Heart left ventricle (tissue), 16 donors: Measurements from ENCODE around the gene VILL. TPM values are rescaled to one million over a fixed set of nuclear protein-coding genes. Genes with fewer than 3 reads are reported as not detected.
A peak's percentile ranks its signal among the peaks of the same experiment; 100 is the strongest.

ENCODE experiments used
- ATAC-seq, 4 donors: fragments of 200-7000 bp; cut with Tn5 transposase; one replicate each; pipeline ENCODE4 v1.9.1; 2020 to 2022; ENCODE audit warnings: moderate library complexity in 4 of 4, mild to moderate bottlenecking in 3 of 4, moderate number of reproducible peaks in 1 of 4
- DNase-seq, 5 donors: peaks; one replicate each; pipeline ENCODE4 v3.0.0-alpha.2; 2020
- H3K27ac ChIP-seq, 12 donors: fragments of 200-600 bp; sonication (generic) in 4 of 12; one replicate each; pipeline versions ENCODE4 v1.5.0 to v1.8.0; 2016 to 2022; ENCODE audit warnings: mild to moderate bottlenecking in 2 of 12
- H3K27me3 ChIP-seq, 9 donors: fragments of 200-600 bp; sonication (generic) in 2 of 9; one replicate each; pipeline versions ENCODE4 v1.5.1 to v1.8.0; 2016 to 2022; ENCODE audit warnings: mild to moderate bottlenecking in 3 of 9
- H3K36me3 ChIP-seq, 9 donors: fragments of 200-600 bp; sonication (generic) in 2 of 9; one replicate each; pipeline versions ENCODE4 v1.5.0 to v1.8.0; 2018 to 2022; ENCODE audit warnings: mild to moderate bottlenecking in 2 of 9
- H3K4me1 ChIP-seq, 12 donors: fragments of 200-600 bp; sonication (generic) in 4 of 12; one replicate each; pipeline versions ENCODE4 v1.5.0 to v1.8.0; 2016 to 2022; ENCODE audit warnings: mild to moderate bottlenecking in 3 of 12
- H3K4me3 ChIP-seq, 12 donors: fragments of 200-600 bp; sonication (generic) in 4 of 12; one replicate each; pipeline versions ENCODE4 v1.5.0 to v1.8.0; 2017 to 2022; ENCODE audit warnings: mild to moderate bottlenecking in 9 of 12, moderate library complexity in 4 of 12
- H3K9me3 ChIP-seq, 12 donors: fragments of 200-600 bp; sonication (generic) in 4 of 12; one replicate each; pipeline versions ENCODE4 v1.5.0 to v1.8.0; 2016 to 2022; ENCODE audit warnings: mild to moderate bottlenecking in 1 of 12
- POLR2A ChIP-seq, 2 donors: fragments of 450-650 bp; IDR thresholded peaks; one replicate each; pipeline ENCODE4 v1.6.1; 2017; ENCODE audit warnings: antibody characterized with exemption in 2 of 2, mild to moderate bottlenecking in 2 of 2, moderate library complexity in 2 of 2
- WGBS, 4 donors: extraction: QIAGEN DNeasy Blood & Tissue Kit in 2 of 4; methylation state at CpG; one replicate each; pipeline versions ENCODE4 v1.1.5 to v1.1.7; 2013 to 2018; 5-methylcytosine and 5-hydroxymethylcytosine counted together
- intact Hi-C, 10 donors: fragments of 100-400 bp; cut with DNase I; formaldehyde crosslinking; loops; one replicate each; pipeline versions ENCODE4 v1.11.1 to v1.14.2; 2022
- polyA plus RNA-seq, 2 donors: library from polyadenylated mRNA; stranded (reverse); fragments of 200-250 nt; gene quantifications; one replicate each; pipeline ENCODE4 v1.2.3, GENCODE V29; 2013
- total RNA-seq, 9 donors: library from RNA; depleted of rRNA in 2 of 9; stranded (reverse); fragments of >200 nt in 2 of 9; fragmentation: NEBNext Ultra II Directional in 3 of 9; extraction: Animal tissue kit (Norgen Biotek cat#: 25700) in 3 of 9; gene quantifications; one replicate each; pipeline versions ENCODE4 v1.1.0 to v1.2.4, GENCODE V29; 2016 to 2023
- TF ChIP-seq, protein P1 (sequence below), 12 donors: fragments of 200-600 bp; sonication (generic) in 4 of 12; IDR thresholded peaks; one replicate each; pipeline versions ENCODE4 v1.5.0 to v1.8.0; 2018 to 2022; ENCODE audit warnings: antibody characterized with exemption in 12 of 12, mild to moderate bottlenecking in 5 of 12
- donor health status: ischemic (EF 13 %, LVEDD 7.1; RV severe dilation, severe dysfunction).
- donor health status: healthy with polysubstance abuse.
- donor health status: DM: no; HTN: yes; CAD: no.
- donor health status: DM: no; HTN: no; CAD: no.
- donor health status: ischemic (EF 25% LVEDD 6.9; RV normal size, moderate dysfunction).
- donor health status: ischemic (EF 25% LVEDD 5.7; RV mildly dilated, moderate dysfunction).
- donor health status: healthy.
- donor health status: DM: yes; HTN: yes; CAD: no.
- donor health status: ischemic (EF 35%, LVEDD 5.7; RV mildly dilated, moderate dysfunction).
- donor health status: nonischemic (EF 11% LVEDD 7.7; RV severe dilation, severe dysfunction).
- donor health status: DM: yes; HTN: yes; CAD: no.
- donor health status: PGD.
- donor health status: ischemic (EF 29% LVEDD 5.4; RV normal size, mild dysfunction).
- donor health status: nonischemic (EF 23%, LVEDD 6.1; RV moderate dilation, normal function).

VILL gene
- total and polyA plus RNA-seq, 11 donors, result 1.1 to 6.3 (median 2.7) TPM

GRCh38 chr3:37994639-37994972, 4.0 kb downstream of the VILL start:
- Histone ChIP-seq H3K36me3 (no peaks in the 10 kb centered on the region), H3K9me3 (no peaks in the 10 kb centered on the region), H3K27ac (peak overlapping the region in 10 of 12 donors; percentile 63 to 94 (median 81)), H3K4me1 (peaks cover 0 to 51% (median 24%) of the 10 kb centered on the region in 12 donors), H3K4me3 (peak overlapping the region; percentile 29 to 69 (median 65)), H3K27me3 (no peaks in the 10 kb centered on the region)
- TF ChIP-seq, protein P1, sequence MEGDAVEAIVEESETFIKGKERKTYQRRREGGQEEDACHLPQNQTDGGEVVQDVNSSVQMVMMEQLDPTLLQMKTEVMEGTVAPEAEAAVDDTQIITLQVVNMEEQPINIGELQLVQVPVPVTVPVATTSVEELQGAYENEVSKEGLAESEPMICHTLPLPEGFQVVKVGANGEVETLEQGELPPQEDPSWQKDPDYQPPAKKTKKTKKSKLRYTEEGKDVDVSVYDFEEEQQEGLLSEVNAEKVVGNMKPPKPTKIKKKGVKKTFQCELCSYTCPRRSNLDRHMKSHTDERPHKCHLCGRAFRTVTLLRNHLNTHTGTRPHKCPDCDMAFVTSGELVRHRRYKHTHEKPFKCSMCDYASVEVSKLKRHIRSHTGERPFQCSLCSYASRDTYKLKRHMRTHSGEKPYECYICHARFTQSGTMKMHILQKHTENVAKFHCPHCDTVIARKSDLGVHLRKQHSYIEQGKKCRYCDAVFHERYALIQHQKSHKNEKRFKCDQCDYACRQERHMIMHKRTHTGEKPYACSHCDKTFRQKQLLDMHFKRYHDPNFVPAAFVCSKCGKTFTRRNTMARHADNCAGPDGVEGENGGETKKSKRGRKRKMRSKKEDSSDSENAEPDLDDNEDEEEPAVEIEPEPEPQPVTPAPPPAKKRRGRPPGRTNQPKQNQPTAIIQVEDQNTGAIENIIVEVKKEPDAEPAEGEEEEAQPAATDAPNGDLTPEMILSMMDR (IDR thresholded peaks at IDR 0.05), result no peak
- TF ChIP-seq POLR2A (IDR thresholded peaks at IDR 0.05), result no peak
- intact Hi-C loops, result loop anchor here in 1 of 10 donors (2.0 kb wide), 1 partner anchor 140 kb away; no protein-coding TSS in a partner anchor
- no peak for DNase-seq
- ATAC-seq, result no peak
- 50 to 57% (median 54%) methylated on average over 2 of the region's 2 CpGs for WGBS, 4 donors

DNA sequence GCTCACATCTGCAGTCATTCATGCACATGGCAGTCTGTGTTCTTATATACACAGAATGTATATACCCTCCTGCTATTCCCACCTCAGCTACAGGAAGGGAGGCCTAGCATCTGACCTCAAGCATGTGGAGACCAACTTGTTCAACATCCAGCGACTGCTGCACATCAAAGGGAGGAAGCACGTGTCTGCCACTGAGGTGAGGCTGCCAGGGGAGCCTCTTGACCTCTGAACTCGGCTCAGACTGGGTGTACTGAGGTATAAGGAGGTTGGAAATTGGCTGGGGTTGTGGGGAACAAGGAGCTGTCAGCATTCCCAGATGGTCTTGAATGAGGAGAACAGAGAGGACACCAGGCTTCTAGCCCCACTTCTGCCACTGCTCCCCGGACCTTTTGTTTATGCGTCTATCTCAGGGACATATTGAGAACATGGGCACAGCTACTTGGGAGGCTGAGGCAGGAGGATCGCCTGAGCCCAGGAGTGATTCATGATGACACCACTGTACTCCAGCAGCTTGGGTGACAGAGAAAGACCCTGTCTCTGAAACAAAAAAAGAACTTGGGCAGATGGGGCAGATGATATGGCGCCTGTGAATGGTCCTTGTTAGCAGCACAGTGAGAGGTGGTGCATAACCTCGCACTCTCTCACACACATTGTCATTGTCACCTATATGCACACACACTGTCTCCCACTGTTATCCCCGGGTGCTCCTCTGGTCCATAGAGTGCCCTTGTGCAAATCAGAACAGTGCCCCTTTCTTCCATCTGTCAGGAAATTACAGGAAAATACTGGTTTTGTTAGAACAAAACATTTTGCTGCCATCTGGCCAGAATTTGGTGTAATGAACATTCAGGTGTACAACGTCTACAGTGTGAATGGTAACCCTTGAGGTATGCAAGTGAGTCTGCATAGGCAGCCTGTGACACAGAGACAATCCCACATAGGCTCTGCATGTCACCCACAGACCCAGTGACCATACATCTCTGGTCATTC, 5.4 kb downstream of the VILL start:
- peaks cover 0 to 3% (median 0%) of the 10 kb centered on the region in 9 donors for H3K36me3 ChIP-seq
- no peaks in the 10 kb centered on the region for H3K27me3 ChIP-seq
- WGBS, 4 donors, result 88 to 92% (median 89%) methylated on average over 10 of the region's 10 CpGs
- DNase-seq (peak in 1 of 5 donors; percentile 15), ATAC-seq (no peak)
- no peak overlapping the region for H3K4me3 ChIP-seq
- H3K27ac ChIP-seq, result no peak overlapping the region
- TF ChIP-seq, protein P1 (IDR thresholded peaks at IDR 0.05), result no peak
- no peak for TF ChIP-seq POLR2A (IDR thresholded peaks at IDR 0.05)
- H3K4me1 ChIP-seq, result peaks cover 0 to 55% (median 24%) of the 10 kb centered on the region in 12 donors
- H3K9me3 ChIP-seq, result no peaks in the 10 kb centered on the region
- intact Hi-C loops, result loop anchor here in 1 of 10 donors (2.0 kb wide), 1 partner anchor 141 kb away; no protein-coding TSS in a partner anchor

- Histone ChIP-seq H3K4me3 (no peak overlapping the region), H3K36me3 (peaks cover 0 to 10% (median 2%) of the 10 kb centered on the region in 9 donors), H3K27ac (no peak overlapping the region), H3K27me3 (no peaks in the 10 kb centered on the region), H3K4me1 (peaks cover 0 to 55% (median 24%) of the 10 kb centered on the region in 12 donors), H3K9me3 (no peaks in the 10 kb centered on the region)
- no peak for TF ChIP-seq POLR2A (IDR thresholded peaks at IDR 0.05)
- TF ChIP-seq, protein P1 (IDR thresholded peaks at IDR 0.05), result peak; percentile 75 to 92 (median 84)
- DNase-seq (peak in 3 of 5 donors; percentile 62 to 70 (median 65)), ATAC-seq (peak in 2 of 4 donors; percentile 13 to 25)
- intact Hi-C loops, result no loop called here
- 0 to 58% (median 32%) methylated on average over 3 to 7 of the region's 7 CpGs for WGBS, 4 donors
Observed at GRCh38 chr3:37996785-37997301, 6.3 kb downstream of the VILL start.

DNA sequence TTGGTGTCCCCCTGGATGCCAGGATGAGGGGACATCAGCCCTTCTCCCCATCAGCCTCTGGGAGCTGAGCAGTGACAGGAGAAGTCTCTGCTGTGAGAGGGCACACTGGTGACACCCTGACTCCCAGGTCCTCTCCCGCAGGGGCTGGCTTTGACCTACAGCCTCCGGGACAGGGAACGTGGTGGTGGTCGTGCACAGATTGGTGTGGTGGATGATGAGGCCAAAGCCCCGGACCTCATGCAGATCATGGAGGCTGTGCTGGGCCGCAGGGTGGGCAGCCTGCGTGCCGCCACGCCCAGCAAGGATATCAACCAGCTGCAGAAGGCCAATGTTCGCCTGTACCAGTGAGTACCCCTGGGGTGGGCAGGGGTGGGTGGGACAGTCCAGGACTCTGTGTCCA, 6.8 kb downstream of the VILL start:
- WGBS, 4 donors, result 92 to 100% (median 96%) methylated on average over 2 to 10 of the region's 10 CpGs
- peaks cover 0 to 55% (median 24%) of the 10 kb centered on the region in 12 donors for H3K4me1 ChIP-seq
- H3K4me3 ChIP-seq, result no peak overlapping the region
- H3K36me3 ChIP-seq, result peaks cover 0 to 12% (median 3%) of the 10 kb centered on the region in 9 donors
- DNase-seq (peak in 1 of 5 donors; percentile 20), ATAC-seq (no peak)
- intact Hi-C loops, result no loop called here
- TF ChIP-seq, protein P1 (IDR thresholded peaks at IDR 0.05), result no peak
- no peak for TF ChIP-seq POLR2A (IDR thresholded peaks at IDR 0.05)
- H3K27ac ChIP-seq, result peak overlapping the region in 2 of 12 donors; percentile 87 to 88
- no peaks in the 10 kb centered on the region for H3K27me3 ChIP-seq
- H3K9me3 ChIP-seq, result no peaks in the 10 kb centered on the region
